ENCODE measurements around the gene ASCL3.

The ASCL3 gene

GRCh38 chr11:8907116-8907515, 35.7 kb downstream of the ASCL3 start:
- TF ChIP-seq TEAD4 (IDR thresholded peaks at IDR 0.05) (no peak), MAX (IDR thresholded peaks at IDR 0.05) (no peak), REST (IDR thresholded peaks at IDR 0.05; ENCODE audit: low read depth) (no peak)

- no peak for TF ChIP-seq TEAD4 (IDR thresholded peaks at IDR 0.05)
- TF ChIP-seq REST (IDR thresholded peaks at IDR 0.05; ENCODE audit: low read depth) = no peak
- TF ChIP-seq EGR1 (IDR thresholded peaks at IDR 0.05) = no peak
- TF ChIP-seq TCF12 (IDR thresholded peaks at IDR 0.05; ENCODE audit: low read depth) = no peak
- no peak for TF ChIP-seq TAF1 (IDR thresholded peaks at IDR 0.05; ENCODE audit: low read depth)
- TF ChIP-seq ZBTB7A (IDR thresholded peaks at IDR 0.05; ENCODE audit: low read depth) = no peak
- no peak for TF ChIP-seq FOXM1 (IDR thresholded peaks at IDR 0.05; ENCODE audit: borderline replicate concordance, low read depth)
- TF ChIP-seq MAX (IDR thresholded peaks at IDR 0.05) = no peak
These were observed 37.2 kb downstream of the ASCL3 start for GRCh38 chr11:8905528-8906165.

- no peak for TF ChIP-seq FOXM1 (IDR thresholded peaks at IDR 0.05; ENCODE audit: borderline replicate concordance, low read depth)
- no peak for TF ChIP-seq ZBTB7A (IDR thresholded peaks at IDR 0.05; ENCODE audit: low read depth)
- TF ChIP-seq CEBPB (IDR thresholded peaks at IDR 0.05) = no peak
- TF ChIP-seq NFIC (IDR thresholded peaks at IDR 0.05) = no peak
- TF ChIP-seq CREB1 (IDR thresholded peaks at IDR 0.05; ENCODE audit: low read depth) = no peak
- TF ChIP-seq YY1 (IDR thresholded peaks at IDR 0.05; ENCODE audit: low read depth) = no peak
- no peak for TF ChIP-seq RAD21 (IDR thresholded peaks at IDR 0.05; ENCODE audit: low read depth)
- TF ChIP-seq USF1 (IDR thresholded peaks at IDR 0.05) = no peak
- TF ChIP-seq TAF1 (IDR thresholded peaks at IDR 0.05; ENCODE audit: low read depth) = no peak
- no peak for TF ChIP-seq TCF12 (IDR thresholded peaks at IDR 0.05; ENCODE audit: low read depth)
- TF ChIP-seq TEAD4 (IDR thresholded peaks at IDR 0.05) = no peak
These were observed 43.6 kb downstream of the ASCL3 start for GRCh38 chr11:8899119-8899753.
